Gastroesophageal sphincter (tissue), 3 donors: ENCODE results near the gene AKR1B15.

Experiments
- CTCF ChIP-seq, 4 experiments: fragments of 200-600 bp in 2 of 4; fragments of 450-650 bp in 2 of 4; sonication (generic) in 1 of 4; IDR thresholded peaks; one replicate each; pipeline ENCODE4 v1.5.1; 2017 to 2019; ENCODE audit warnings: antibody characterized with exemption in 4 of 4, mild to moderate bottlenecking in 2 of 4, moderate library complexity in 2 of 4
- EP300 ChIP-seq: sonication (generic); formaldehyde crosslinking; IDR thresholded peaks from one replicate; pipeline ENCODE4 v1.6.1; 2017; ENCODE audit warnings: antibody characterized with exemption, mild to moderate bottlenecking
- POLR2A ChIP-seq, 2 donors: fragments of 450-650 bp; IDR thresholded peaks; one replicate each; pipeline ENCODE4 v1.6.1; 2017; ENCODE audit warnings: antibody characterized with exemption in 2 of 2, mild to moderate bottlenecking in 2 of 2, moderate library complexity in 1 of 2

- no peak for TF ChIP-seq CTCF (IDR thresholded peaks at IDR 0.05)
- no peak for TF ChIP-seq POLR2A (IDR thresholded peaks at IDR 0.05)
- no peak for TF ChIP-seq EP300
Measured at GRCh38 chr7:134602881-134603451, 54.1 kb downstream of the AKR1B15 start.
